WERI-Rb-1 (cell line): ENCODE measurements around the gene NOL4L.
"Not testable (repeated sequence)": the region's sequence is repeated elsewhere in the genome, so short reads cannot be mapped to it uniquely, and the experiment has no call there.

Source experiments
- DNase-seq: peaks from one replicate; pipeline ENCODE4 v3.0.0-alpha.2; 2020
- H3K27ac ChIP-seq: fragments of 250-450 bp; sonication (Bioruptor Pico); 2 replicates; pipeline ENCODE4 v1.5.1; 2020; ENCODE audit warnings: mild to moderate bottlenecking, moderate library complexity
- H3K27me3 ChIP-seq: fragments of 250-450 bp; sonication (Bioruptor Pico); 2 replicates; pipeline ENCODE4 v1.5.1; 2021; ENCODE audit warnings: mild to moderate bottlenecking, low read depth, moderate library complexity; ENCODE audit not compliant: insufficient read depth, severe bottlenecking
- H3K36me3 ChIP-seq: fragments of 250-450 bp; sonication (Bioruptor Pico); 2 replicates; pipeline ENCODE4 v1.5.1; 2020; ENCODE audit warnings: mild to moderate bottlenecking, moderate library complexity
- H3K4me3 ChIP-seq: 2 replicates; pipeline ENCODE4 v1.5.1; 2011; ENCODE audit warnings: low read depth, mild to moderate bottlenecking, control low read depth, low read length
- H3K9me3 ChIP-seq: fragments of 250-450 bp; sonication (Bioruptor Pico); 2 replicates; pipeline ENCODE4 v1.5.1; 2021; ENCODE audit warnings: mild to moderate bottlenecking, moderate library complexity; ENCODE audit not compliant: severe bottlenecking
- CTCF ChIP-seq: IDR thresholded peaks from 2 replicates; pipeline ENCODE4 v1.5.1; 2011; ENCODE audit warnings: low read depth, mild to moderate bottlenecking, control low read depth, inconsistent platforms, low read length

Gene NOL4L

GRCh38 chr20:32599783-32600340 is 14.7 kb upstream of the NOL4L start:
- DNase-seq: no peak
- no peak overlapping the region for H3K27ac ChIP-seq
- no peaks in the 10 kb centered on the region for H3K9me3 ChIP-seq
- no peak overlapping the region for H3K4me3 ChIP-seq
- no peaks in the 10 kb centered on the region for H3K36me3 ChIP-seq
- TF ChIP-seq CTCF: no peak
- no peaks in the 10 kb centered on the region for H3K27me3 ChIP-seq

DNA sequence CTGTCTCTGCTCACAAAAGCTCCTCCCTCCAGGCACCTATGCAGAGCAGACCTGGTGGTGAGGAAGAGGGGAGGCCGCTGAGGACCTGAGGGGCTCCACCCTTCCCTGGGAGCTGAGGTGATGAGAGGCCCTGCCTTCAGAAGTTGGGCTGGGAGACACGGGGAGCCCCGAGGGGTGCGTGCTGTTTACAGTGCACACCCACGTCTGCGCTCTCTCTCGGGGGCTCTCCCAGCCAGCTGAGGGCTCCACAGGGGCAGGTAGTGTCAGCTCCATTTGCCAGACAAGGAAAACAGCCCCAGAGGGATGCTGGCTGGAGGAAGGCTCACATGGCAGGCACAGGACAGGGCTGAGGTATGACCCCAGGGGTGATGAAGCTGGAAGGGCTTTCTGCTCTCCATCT is 13.5 kb upstream of the NOL4L start:
- no peak overlapping the region for H3K4me3 ChIP-seq
- H3K27me3 ChIP-seq: no peaks in the 10 kb centered on the region
- no peak for TF ChIP-seq CTCF
- no peak overlapping the region for H3K27ac ChIP-seq
- H3K9me3 ChIP-seq: no peaks in the 10 kb centered on the region
- DNase-seq: no peak
- no peaks in the 10 kb centered on the region for H3K36me3 ChIP-seq

DNA sequence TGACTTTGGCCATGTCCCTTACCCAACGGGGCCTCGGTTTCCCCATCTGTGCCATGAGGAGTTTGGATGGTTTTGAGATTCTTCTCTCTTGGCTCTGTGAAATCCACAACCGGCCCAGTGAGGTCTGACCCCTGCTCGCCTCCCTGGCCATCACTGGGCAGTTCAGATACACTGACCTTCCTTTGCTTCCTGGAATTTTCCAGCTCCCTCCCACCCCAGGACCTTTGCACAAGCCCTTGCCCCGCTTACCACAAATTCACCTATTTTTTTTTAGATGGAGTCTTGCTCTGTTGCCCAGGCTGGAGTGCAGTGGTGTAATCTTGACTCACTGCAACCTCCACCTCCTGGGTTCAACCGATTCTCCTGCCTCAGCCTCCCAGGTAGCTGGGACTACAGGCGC is 12.6 kb upstream of the NOL4L start:
- Histone ChIP-seq H3K27me3 (no peaks in the 10 kb centered on the region), H3K27ac (no peak overlapping the region), H3K9me3 (no peaks in the 10 kb centered on the region), H3K36me3 (no peaks in the 10 kb centered on the region), H3K4me3 (no peak overlapping the region)
- DNase-seq: no peak
- no peak for TF ChIP-seq CTCF

GRCh38 chr20:32596681-32597252 is 11.6 kb upstream of the NOL4L start:
- no peak overlapping the region for H3K27ac ChIP-seq
- no peak overlapping the region for H3K4me3 ChIP-seq
- no peaks in the 10 kb centered on the region for H3K27me3 ChIP-seq
- DNase-seq: no peak
- no peak for TF ChIP-seq CTCF
- no peaks in the 10 kb centered on the region for H3K9me3 ChIP-seq
- H3K36me3 ChIP-seq: no peaks in the 10 kb centered on the region

DNA sequence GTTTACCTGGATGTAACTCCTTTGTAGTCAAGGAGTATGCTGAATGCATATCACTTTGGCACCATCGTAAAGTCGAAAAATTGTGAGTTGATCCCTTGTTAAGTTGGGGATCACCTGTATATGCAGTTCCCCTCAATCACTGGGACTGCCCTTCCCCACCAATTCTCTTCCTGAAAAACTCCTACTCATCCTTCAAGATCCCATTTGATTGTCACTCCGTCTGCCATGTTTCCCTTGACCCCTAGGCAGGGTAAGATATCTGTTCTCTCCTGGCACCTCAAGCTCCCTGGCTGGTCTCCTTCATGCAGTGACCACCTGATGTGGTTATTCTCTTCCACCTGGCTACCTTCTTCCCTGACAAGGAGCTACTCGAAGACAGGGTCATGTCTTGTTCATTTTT is 10.0 kb upstream of the NOL4L start:
- H3K27ac ChIP-seq: no peak overlapping the region
- DNase-seq: no peak
- no peaks in the 10 kb centered on the region for H3K27me3 ChIP-seq
- no peak overlapping the region for H3K4me3 ChIP-seq
- TF ChIP-seq CTCF: no peak
- H3K36me3 ChIP-seq: no peaks in the 10 kb centered on the region
- H3K9me3 ChIP-seq: no peaks in the 10 kb centered on the region

- not testable (repeated sequence) for H3K27me3 ChIP-seq, H3K9me3 ChIP-seq, H3K27ac ChIP-seq, DNase-seq, H3K4me3 ChIP-seq, H3K36me3 ChIP-seq
Observed at GRCh38 chr20:32594669-32595068, 9.5 kb upstream of the NOL4L start.
